ENCODE data around the gene VIPR2.
"Not testable (repeated sequence)": the region's sequence is repeated elsewhere in the genome, so short reads cannot be mapped to it uniquely, and the experiment has no call there.

VIPR2 gene

DNA sequence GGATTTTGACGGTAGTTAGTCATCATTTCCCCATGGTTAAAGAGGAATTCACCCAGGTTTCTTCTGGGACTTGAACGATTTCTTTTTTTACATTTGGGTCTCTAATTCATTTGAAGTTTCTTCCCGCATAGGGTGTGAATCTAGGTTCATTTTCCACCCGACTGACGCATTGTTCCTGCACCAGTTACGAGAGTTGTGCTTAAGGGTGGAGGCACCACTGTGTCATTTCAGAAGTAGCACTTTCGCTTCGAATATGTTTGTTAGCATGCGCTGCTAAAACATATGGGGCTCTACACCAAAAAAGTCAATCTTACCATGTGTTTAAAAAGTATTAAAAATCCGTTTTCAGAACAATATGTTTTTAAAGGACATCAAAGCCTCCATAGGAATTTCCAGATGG, 140.3 kb downstream of the VIPR2 start:
- DNase-seq: no peak

DNA sequence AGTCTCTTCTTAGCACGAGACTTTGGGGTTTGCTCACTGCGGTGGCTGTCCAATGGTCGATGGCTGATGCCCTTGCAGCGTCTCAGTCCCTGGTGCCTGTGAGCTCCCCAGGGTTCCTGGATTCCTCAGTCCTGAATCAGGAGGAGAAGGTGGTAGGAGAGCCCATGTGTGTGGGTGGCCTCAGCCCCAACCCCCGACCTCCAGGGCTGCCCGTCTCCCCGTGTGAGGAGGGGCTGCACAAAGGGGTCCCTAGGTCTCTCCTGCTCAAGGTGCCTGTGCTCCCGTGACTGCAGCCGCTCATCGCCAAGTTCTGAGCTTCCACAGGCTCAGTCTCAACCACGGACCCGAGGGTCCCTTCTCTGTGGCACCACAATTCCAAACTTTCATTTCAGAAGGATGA, 142.9 kb downstream of the VIPR2 start:
- DNase-seq: no peak

- no peak for DNase-seq
These were observed 143.7 kb downstream of the VIPR2 start for GRCh38 chr7:159000859-159001435.

DNA sequence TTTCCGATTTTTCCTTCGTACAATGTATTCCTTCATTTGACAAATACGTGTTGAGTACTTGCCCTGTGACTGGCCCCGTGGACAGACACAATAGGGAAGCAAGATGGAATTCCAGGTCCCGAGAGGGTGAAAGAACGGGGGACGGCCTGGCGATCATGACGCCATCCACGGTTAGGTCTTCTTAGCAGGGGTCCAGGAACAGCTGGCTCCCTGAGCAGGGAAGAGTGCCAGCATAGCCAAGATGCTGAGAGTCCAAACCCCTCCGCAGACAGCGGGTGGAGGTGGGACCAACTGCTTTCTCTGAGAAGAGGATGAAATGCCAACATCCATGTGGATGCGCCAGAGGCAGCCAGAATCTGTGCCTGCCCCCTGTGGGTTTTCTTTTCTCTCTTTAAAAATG, 144.6 kb downstream of the VIPR2 start:
- DNase-seq: no peak

- DNase-seq: no peak
These were observed 145.2 kb downstream of the VIPR2 start for GRCh38 chr7:158999496-158999895.

DNA sequence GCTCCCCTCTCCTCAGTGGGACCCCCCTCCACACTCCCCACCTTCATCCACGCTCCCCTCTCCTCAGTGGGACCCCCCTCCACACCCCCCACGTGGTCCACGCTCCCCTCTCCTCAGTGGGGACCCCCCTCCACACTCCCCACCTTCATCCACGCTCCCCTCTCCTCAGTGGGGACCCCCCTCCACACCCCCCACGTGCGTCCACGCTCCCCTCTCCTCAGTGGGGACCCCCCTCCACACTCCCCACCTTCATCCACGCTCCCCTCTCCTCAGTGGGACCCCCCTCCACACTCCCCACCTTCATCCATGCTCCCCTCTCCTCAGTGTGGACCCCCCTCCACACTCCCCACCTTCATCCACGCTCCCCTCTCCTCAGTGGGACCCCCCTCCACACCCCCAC, 146.4 kb downstream of the VIPR2 start:
- DNase-seq: not testable (repeated sequence)

GRCh38 chr7:158997471-158997870, 147.2 kb downstream of the VIPR2 start:
- DNase-seq: no peak

- DNase-seq: no peak
These were observed 147.6 kb downstream of the VIPR2 start for GRCh38 chr7:158997110-158997453.

GRCh38 chr7:158996214-158997109, 148.2 kb downstream of the VIPR2 start:
- no peak for DNase-seq

- DNase-seq: no peak
These were observed 149.2 kb downstream of the VIPR2 start for GRCh38 chr7:158995514-158995913.

GRCh38 chr7:158994687-158995086, 150.0 kb downstream of the VIPR2 start:
- DNase-seq: no peak

DNA sequence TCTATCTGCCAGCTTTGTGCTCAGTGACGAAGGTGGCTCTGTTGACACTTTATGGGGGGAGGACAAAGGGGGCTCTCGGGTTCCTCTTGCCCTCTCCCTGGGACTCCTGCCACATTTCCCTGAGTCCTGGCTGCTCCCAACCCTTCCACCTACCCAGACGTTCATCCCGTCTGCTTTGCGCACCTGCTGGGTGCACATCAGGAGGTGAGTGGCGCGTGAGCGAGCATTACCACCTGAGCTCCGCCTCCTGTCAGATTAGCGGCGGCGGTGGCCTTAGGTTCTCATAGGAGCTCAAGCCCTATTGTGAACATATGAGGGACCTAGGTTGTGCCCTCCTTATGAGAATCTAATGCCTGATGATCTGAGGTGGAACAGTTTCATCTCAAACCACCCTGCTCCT, 151.1 kb downstream of the VIPR2 start:
- no peak for DNase-seq

DNA sequence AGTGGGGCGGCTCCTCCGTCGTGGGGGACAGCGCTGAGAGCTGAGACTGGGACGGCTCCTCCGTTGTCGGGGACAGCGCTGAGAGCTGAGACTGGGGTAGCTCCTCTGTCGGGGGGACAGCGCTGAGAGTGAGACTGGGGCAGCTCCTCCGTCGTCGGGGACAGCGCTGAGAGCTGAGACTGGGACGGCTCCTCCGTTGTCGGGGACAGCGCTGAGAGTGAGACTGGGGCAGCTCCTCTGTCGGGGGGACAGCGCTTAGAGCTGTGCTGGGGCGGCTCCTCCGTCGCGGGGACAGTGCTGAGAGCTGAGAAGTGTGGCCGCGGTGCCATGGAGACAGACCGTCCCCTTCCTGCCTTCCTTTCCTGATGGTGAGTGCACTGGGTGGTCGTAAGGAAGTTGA, 151.9 kb downstream of the VIPR2 start:
- DNase-seq: no peak

DNA sequence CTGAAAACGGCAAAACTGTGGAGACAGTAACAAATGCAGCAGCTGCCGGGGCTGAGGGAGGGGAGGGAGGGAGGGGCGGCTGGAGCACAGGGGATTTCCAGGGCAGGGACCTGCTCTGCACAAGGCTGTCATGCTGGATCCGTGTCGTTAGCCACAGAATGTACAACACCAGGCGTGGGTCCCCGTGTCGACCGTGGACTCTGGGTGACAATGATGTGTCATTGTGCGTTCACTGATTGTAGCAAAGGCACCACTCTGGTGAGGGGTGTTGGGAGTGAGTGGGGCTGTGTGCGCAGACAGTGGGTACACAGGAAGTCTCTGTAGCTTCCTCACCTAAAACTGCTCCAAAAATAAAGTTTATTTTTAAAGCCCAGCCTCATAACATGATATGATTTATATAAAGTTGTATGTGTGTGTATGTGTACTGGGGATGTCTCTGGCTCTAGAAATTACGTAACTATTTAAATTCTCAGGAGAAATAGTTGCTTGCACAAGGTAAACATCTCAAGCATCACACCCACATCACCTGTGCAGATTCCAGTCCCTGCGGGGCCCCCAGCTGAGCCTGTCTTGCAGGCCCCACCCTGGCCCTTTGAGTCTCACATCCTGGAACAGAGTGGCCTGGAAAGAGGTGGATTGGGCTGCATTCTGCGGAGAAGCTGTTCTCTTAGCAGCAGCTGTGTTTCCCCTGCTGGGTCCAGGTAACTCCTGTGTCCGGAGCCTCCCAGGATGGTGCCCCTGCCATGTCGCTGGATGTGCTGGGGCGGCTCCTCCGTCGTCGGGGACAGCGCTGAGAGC, 152.6 kb downstream of the VIPR2 start:
- DNase-seq: no peak

DNA sequence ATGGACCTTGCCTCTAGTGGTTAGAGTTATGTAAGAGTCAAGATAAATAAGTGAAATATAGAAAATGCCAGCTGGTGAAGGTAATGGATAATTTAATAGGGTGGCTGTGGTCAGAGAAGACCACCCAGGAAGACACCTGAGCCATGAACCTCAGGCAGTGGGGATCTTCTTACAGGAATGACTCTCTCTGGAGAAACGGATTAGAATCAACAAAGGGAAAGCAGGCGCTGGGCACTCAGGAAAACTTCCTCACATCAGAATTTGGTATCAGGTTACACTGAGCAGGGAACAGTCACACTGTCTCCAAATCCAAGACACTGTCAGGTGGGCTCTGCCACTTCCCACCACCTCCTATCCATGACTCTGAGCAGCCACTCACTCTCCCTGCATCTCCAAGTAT, 155.7 kb downstream of the VIPR2 start:
- no peak for DNase-seq

DNA sequence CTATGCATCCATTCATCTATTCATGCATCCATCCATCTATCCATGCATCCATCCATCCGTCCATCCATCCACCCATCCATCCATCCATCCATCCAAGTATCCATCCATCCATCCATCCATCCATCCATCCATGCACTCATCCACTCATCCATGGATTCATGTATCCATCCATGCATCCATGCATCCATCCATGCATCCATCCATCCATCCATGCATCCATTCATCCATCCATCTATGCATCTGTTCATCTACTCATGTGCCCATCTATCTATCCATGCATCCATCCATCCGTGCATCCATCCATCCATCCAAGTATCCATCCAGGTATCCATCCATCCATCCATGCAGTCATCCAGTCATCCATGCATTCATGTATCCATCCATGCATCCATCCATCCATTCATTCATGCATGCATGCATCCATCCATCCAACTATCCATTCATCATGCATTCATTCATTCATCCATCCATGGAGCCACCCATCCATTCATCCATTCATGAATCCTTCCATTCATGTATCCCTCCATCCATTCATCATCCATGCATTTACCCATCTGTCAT, 156.3 kb downstream of the VIPR2 start:
- no peak for DNase-seq

GRCh38 chr7:158987691-158988090, 157.0 kb downstream of the VIPR2 start:
- no peak for DNase-seq

DNA sequence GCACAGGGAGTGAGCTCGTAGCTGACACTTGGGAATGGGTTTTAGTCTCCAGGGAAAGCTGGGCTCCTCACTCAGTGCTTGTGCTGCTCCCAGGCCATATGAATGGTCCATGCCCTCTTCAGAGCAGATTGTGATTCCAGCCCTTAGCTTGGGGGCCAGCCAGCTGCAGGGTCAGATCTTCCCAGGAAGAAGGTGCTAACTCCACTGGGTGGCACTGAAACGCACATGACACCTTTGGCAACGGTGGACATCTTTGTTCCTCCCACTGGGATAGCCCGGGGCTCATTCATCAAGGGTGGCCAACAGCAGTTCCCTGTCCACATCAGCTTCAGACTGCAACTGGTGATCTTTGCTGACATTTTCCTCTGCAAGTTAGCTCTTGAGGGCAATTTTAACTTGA, 159.1 kb downstream of the VIPR2 start:
- no peak for DNase-seq

GRCh38 chr7:158984007-158984406, 160.7 kb downstream of the VIPR2 start:
- DNase-seq: not testable (repeated sequence)

GRCh38 chr7:158982080-158982479, 162.6 kb downstream of the VIPR2 start:
- not testable (repeated sequence) for DNase-seq

- DNase-seq: no peak
These were observed 164.9 kb downstream of the VIPR2 start for GRCh38 chr7:158979635-158980351.

DNA sequence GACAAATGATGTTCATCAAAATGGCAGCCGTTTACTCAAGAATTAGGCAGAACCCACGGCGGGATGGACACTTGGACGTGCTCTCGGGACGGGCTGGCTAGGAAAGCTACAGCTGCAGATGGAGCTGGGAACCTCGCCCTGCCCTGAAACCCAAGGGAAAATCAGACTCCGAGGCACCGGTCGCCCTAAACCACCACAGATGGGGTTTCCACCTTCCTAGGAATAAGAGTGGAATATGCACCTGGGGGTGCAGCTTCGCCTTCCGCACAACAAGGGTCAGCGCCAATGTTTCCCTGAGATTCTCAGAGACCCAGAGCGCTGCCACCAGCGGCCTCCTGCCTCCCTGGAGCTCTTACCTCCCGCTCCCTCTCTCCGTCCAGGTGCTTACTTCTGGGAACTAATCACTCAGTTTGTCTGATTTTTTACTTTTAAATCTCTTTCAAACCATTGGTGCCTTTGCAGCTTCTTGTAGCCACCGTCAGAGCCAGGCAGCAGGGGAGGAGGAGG, 165.6 kb downstream of the VIPR2 start:
- no peak for DNase-seq

Measured in SHP77 (cell line).